Stimulated activated CD8-positive, alpha-beta memory T cell treated with anti-CD3 and anti-CD28 coated beads, Interleukin-2, amount 100 ng/mL, for 1 hour (primary cell): Measurements from ENCODE around the gene PRODH2.

Experiments used
- DNase-seq, 2 donors: peaks; one replicate each; pipeline ENCODE4 v3.0.0-alpha.2; 2020; ENCODE audit warnings: low read depth in 2 of 2

The PRODH2 gene

GRCh38 chr19:35757749-35758608 lies 54.7 kb downstream of the PRODH2 start, which contains the start of gene PROSER3:
Gene PROSER3 (plus strand): TSS chr19:35758176. CDS start chr19:35758216, 40 bp downstream.
- DNase-seq = peak; percentile 94 to 96

DNA sequence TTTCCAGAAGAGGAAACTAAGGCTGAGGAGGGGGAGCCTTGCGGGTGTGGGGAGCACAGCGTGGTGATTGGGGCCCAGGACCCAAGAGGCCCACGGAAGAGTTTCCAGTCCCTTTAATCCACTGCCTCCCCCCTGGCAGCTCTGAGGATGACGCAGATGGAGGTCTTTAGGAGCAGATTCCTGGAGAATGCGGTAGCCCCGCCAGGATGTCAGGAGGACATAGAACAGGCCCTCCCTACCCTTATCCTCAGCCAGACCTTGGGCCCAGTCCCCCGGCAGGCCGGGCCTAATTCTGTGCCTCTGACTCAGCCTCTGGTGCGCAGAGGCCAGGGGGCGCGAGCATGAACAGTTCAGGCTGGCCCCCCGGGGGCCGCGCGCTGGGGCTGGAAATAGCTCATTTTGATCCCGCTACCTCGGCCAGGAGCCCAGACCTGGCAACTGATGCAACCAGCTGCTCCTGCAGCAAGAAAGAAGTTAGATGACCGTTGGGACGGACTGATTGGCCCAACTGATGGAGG lies 55.4 kb downstream of the PRODH2 start:
- no peak for DNase-seq

DNA sequence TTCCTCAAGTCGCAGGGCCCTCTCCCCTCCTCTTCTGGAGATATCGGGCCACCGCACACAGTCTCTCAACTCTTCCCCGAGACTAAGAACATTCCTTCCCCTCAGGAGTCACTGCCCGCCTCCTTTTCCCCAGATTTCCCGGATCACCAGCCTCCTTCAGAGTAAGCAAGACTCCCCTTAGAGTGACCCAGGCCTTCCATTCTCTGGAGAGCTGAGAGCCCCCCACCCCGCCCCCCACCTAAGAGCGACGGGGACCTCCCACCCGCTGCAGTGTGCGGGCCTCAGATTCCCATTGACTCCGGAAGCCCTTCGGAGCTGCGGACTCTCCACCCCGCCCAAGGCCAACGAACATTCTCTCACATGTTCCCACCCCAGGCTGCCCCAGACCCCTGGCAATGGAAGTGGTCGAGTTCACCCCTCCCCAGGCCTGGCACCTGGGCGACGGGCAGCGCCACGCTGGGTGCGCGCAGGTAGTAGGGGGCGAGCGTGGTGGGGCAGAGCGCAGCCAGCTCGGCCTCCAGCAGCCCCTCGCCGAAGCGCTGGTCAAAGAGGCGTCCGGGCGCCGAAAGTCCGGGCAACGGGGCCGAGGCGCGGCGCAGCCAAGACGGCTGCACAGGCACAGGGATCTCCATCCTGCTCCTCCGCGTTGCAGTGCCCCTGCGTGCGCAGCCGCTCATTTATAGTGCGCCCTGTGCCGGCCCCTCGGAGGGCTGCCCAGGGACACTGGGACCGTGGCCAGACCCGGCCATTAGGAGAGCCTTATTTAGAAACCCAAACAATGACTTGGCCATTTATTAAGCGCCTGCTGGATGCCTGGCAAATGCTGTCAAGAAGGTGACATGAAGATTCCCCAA lies 56.0 kb downstream of the PRODH2 start, which contains the start of gene HSPB6:
Gene HSPB6 (minus strand): TSS at position 653 of the 854 bp plus-strand sequence. CDS start 21 bp downstream, at position 632.
- DNase-seq = no peak

- no peak for DNase-seq
Measured at GRCh38 chr19:35755550-35756376, 56.9 kb downstream of the PRODH2 start.

DNA sequence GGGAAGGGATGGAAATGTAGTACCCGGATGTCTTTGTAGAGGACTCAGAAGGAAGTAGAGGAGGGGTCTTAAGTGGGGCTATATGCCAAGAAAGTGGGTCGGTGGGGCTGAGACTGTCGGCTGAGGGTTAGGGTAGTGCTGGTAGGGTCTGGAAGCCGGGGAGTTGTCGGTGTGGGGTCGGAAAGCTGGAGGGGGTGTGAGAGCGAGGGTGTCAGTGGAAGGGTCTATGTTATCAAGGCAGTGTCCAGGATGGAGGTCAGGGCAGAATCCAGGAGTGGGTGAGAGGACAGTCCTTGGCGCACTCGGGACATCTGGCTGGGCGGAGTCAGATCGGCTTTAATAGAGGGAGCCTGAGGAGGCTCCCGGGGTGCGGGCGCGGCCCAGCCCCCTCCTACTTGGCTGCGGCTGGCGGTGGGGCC lies 57.5 kb downstream of the PRODH2 start:
- DNase-seq = no peak

DNA sequence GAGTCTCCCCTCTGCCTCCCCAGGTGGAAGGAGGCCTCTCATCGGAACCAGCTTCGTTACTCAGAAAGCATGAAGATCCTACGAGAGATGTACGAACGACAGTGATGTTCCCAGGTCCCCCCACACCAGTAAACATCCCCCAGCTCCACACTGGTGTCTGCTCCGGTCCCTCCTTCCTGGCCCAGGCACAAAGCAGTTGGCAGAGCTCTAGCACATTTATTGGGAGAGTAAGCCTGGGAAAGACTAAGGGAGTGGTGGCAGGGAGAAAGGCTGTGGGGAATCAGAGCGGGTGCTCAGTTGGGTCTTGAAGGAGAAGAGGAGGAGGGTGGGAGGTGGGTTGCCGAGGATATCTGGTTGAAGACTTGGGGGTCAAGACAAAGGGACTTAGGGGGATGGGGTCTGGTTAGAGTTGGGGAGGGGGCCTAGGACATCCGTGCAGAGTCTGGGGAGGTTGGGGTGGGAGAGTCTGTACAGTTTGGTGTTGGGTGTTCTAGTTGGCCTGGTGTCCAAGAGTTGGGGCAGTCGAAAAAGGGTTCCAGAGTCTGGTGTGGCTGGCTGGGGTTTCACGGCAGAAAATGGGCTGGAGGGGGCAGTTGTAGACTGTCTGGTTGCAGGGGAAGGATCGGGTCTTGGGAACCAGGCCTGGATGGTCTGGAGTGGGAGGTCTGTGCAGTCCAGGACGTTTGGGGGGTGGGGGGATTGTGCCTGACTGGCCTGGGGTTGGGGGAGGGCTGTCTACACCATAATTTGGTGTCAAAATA lies 58.1 kb downstream of the PRODH2 start:
- no peak for DNase-seq

- no peak for DNase-seq
Measured at GRCh38 chr19:35753634-35754369, 58.8 kb downstream of the PRODH2 start.

GRCh38 chr19:35752746-35753350 lies 59.8 kb downstream of the PRODH2 start:
- DNase-seq = no peak

DNA sequence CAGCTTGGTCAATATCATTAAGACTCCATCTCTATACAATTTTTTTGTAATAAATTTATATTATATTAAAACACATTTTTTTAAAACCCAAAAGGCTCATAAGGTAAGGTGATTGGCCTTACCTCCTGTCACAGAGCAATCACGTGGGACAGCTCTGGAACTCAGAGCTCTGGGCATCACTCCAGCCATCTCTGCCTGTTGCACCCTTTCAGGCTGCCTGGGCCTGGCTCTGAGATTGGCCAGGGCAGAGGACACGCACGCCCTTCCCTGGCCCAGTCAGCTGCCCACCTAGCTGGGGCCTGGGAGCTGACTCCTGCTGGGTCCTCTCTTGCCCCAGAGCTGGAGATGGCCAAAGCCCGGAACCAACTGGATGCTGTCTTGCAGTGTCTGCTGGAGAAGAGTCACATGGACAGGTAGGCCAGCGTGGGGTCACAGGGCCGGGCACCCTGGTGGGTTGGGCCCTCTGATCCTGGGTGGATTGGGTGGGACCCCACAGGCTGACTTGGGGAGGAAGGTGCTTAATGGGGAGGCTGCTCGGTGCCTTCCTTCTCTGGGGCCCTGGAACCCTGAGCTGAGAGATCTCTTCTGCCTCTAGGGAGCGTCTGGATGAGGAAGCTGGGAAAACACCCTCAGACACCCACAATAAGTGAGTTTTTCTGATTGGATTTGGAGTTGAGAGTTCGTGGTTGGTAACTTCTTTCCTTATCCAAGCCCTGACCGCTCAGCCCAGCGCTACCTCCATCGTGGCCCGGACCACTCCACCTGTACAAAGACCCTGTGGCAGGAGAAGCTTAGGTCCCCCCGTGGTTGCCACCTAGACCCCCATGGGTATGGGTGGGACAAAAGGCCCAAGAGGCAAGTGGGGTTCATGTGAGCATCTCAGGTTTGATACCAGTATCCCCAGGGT lies 60.6 kb downstream of the PRODH2 start:
- DNase-seq = no peak

DNA sequence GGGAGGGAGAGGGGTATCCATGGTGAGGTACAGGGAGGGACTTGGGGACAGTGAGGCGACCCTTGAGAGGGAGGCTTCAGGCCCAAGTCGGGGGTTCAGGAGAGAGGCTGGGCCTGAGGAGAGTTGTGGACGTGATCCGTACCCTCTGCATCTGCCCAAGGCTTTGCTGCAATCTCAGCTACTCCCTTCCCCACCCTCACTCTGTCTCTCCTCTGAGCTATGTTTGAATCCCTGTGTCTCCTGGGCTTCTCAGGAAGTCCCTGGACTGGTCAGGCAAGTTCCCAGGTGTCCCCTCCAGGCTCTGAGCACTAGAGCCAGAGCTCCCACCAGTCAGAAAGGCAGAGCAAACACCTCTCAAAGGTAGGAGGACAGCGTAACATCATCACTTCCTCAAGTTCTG lies 62.5 kb downstream of the PRODH2 start:
- no peak for DNase-seq
